ENCODE results near the gene GALM. TPM values are rescaled to one million over a fixed set of nuclear protein-coding genes. Genes with fewer than 3 reads are reported as not detected.

Gene GALM
- total and polyA plus RNA-seq, 2 of the 13 experiments (the other 11 are each of a cell fraction or from before 2014, with no cell fraction given) = 65.5 to 90.0 TPM

GRCh38 chr2:38765149-38765548 is 99.2 kb downstream of the GALM start (continued):
- TF ChIP-seq, protein P1, sequence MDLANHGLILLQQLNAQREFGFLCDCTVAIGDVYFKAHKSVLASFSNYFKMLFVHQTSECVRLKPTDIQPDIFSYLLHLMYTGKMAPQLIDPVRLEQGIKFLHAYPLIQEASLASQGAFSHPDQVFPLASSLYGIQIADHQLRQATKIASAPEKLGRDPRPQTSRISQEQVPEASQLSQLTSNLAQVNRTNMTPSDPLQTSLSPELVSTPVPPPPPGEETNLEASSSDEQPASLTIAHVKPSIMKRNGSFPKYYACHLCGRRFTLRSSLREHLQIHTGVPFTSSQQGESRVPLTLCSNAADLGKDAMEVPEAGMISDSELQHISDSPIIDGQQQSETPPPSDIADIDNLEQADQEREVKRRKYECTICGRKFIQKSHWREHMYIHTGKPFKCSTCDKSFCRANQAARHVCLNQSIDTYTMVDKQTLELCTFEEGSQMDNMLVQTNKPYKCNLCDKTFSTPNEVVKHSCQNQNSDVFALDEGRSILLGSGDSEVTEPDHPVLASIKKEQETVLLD (CRISPR knock-in tag; IDR thresholded peaks at IDR 0.05; ENCODE audit: low read depth) = no peak
- no peak for TF ChIP-seq ZNF598 (CRISPR knock-in tag; IDR thresholded peaks at IDR 0.05; ENCODE audit: borderline replicate concordance)
- TF ChIP-seq, protein P2, sequence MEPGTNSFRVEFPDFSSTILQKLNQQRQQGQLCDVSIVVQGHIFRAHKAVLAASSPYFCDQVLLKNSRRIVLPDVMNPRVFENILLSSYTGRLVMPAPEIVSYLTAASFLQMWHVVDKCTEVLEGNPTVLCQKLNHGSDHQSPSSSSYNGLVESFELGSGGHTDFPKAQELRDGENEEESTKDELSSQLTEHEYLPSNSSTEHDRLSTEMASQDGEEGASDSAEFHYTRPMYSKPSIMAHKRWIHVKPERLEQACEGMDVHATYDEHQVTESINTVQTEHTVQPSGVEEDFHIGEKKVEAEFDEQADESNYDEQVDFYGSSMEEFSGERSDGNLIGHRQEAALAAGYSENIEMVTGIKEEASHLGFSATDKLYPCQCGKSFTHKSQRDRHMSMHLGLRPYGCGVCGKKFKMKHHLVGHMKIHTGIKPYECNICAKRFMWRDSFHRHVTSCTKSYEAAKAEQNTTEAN (CRISPR knock-in tag; conservative IDR thresholded peaks at IDR 0.05) = no peak
- TF ChIP-seq ZNF121 (CRISPR knock-in tag; IDR thresholded peaks at IDR 0.05) = no peak
- TF ChIP-seq POLR2G (IDR thresholded peaks at IDR 0.05; ENCODE audit: low read depth, low read length) = no peak
- TF ChIP-seq ZFP36L1 (CRISPR knock-in tag; IDR thresholded peaks at IDR 0.05) = no peak

DNA sequence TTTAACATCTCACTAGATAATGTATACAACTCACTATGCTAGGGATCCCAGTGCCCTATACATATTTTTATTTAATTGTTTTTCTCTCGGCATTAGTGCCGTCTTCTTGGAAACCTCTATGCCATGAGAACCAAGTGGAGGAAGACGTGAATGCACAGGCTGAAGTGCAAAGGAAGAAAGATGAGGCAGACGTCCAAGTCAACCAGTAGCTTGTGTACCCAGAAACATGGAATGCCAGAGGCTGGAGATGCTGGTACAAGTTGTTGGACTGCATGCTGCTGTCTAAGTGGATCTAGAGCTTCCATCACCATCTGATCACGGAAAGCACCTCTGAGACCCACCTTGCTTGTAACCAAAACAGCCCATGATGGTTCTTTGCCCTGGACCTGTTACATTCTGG is 99.6 kb downstream of the GALM start:
- FAIRE-seq (no peak), DNase-seq (ENCODE audit: low spot score) (no peak), ATAC-seq (no peak)
- Histone ChIP-seq H2AFZ (ENCODE audit: low read length) (no peak overlapping the region), H3K9ac (ENCODE audit: insufficient read depth, low read depth, low read length) (no peak overlapping the region), H3K4me1 (ENCODE audit: insufficient read depth, low read length) (peaks cover 31% of the 10 kb centered on the region), H3K79me2 (ENCODE audit: insufficient read depth, low read length) (no peaks in the 10 kb centered on the region), H3K4me2 (ENCODE audit: low read depth, low read length) (no peak overlapping the region), H3K36me3 (replicated peaks in 1 of 2; ENCODE audit: control insufficient read depth in 1 of 2, insufficient read depth in 2 of 2, low read length in 2 of 2) (no peaks in the 10 kb centered on the region), H4K20me1 (ENCODE audit: insufficient read depth, low read length) (no peaks in the 10 kb centered on the region), H3K9me3 (ENCODE audit: low read length) (no peaks in the 10 kb centered on the region), H3K27me3 (ENCODE audit: control insufficient read depth in 1 of 2, insufficient read depth in 2 of 2, low read length in 2 of 2) (no peaks in the 10 kb centered on the region), H3K4me3 (replicated peaks in 1 of 3; ENCODE audit: insufficient read depth in 1 of 3, low read depth in 2 of 3, low read length in 3 of 3) (no peak overlapping the region), H3K27ac (ENCODE audit: extremely low read length, insufficient read depth, low read length) (no peak overlapping the region)
- 52% methylated on average over 5 of the region's 5 CpGs for WGBS (ENCODE audit: low lambda C conversion rate)
- no TSS peak for BruUV-seq (replicated peaks)
- intact Hi-C loops (cut with micrococcal nuclease; ENCODE audit: unreplicated experiment) (no loop called here), in situ Hi-C loops (cut with HindIII; ENCODE audit: extremely low pct_ligation_motif_present, low pct_unique_long_range_greater_than_20kb) (no loop called here)
- POLR2A ChIA-PET = interaction anchor here (0.8 kb wide), 1 partner anchor 9 kb away, joined by 3 read pairs; no protein-coding TSS in a partner anchor
- CTCF ChIA-PET (ENCODE audit: low intra/inter-chr PET ratio, low total read pairs) = no interaction called here
- TF ChIP-seq MEIS2 (CRISPR knock-in tag; IDR thresholded peaks at IDR 0.05) = no peak
- TF ChIP-seq CAMTA2 (CRISPR knock-in tag; IDR thresholded peaks at IDR 0.05; ENCODE audit: borderline replicate concordance) = no peak
- no peak for TF ChIP-seq DRAP1 (CRISPR knock-in tag; IDR thresholded peaks at IDR 0.05)
- TF ChIP-seq ZNF44 (CRISPR knock-in tag; IDR thresholded peaks at IDR 0.05) = no peak
- TF ChIP-seq CBX1 (IDR thresholded peaks at IDR 0.05; ENCODE audit: low read depth) = no peak
- TF ChIP-seq HMGA1 (CRISPR knock-in tag; conservative IDR thresholded peaks at IDR 0.05) = no peak
- no peak for TF ChIP-seq IKZF4 (CRISPR knock-in tag; IDR thresholded peaks at IDR 0.05; ENCODE audit: borderline replicate concordance, low read depth, not compliant biosample characterization)

Measured in HepG2 (cell line).